H9 (cell line): ENCODE data around the gene MMEL1. TPM values are rescaled to one million over a fixed set of nuclear protein-coding genes. Genes with fewer than 3 reads are reported as not detected.

ENCODE experiments used
- DNase-seq: peaks from one replicate; pipeline ENCODE4 v3.0.0-alpha.2; 2017
- H2AFZ ChIP-seq: one replicate; pipeline ENCODE4 v1.6.1; 2013; ENCODE audit warnings: mild to moderate bottlenecking, low read length, control low read depth, moderate library complexity
- H2AK5ac ChIP-seq: 2 replicates; pipeline ENCODE4 v1.6.1; 2013; ENCODE audit warnings: low read length, control low read depth, mixed read lengths; ENCODE audit not compliant: insufficient read length
- H2BK120ac ChIP-seq: one replicate; pipeline ENCODE4 v1.6.1; 2013; ENCODE audit warnings: low read depth, mild to moderate bottlenecking, low read length, control low read depth, inconsistent platforms; ENCODE audit not compliant: poor library complexity, severe bottlenecking
- H2BK12ac ChIP-seq: 2 replicates; pipeline ENCODE4 v1.6.1; 2013; ENCODE audit warnings: low read length, control low read depth, mixed read lengths, low read depth; ENCODE audit not compliant: insufficient read length
- H2BK15ac ChIP-seq: 2 replicates; pipeline ENCODE4 v1.6.1; 2013; ENCODE audit warnings: low read depth, low read length, control low read depth
- H2BK20ac ChIP-seq: one replicate; pipeline ENCODE4 v1.6.1; 2013; ENCODE audit warnings: low read depth, mild to moderate bottlenecking, low read length, control low read depth, inconsistent platforms; ENCODE audit not compliant: poor library complexity, severe bottlenecking
- H2BK5ac ChIP-seq: 2 replicates; pipeline ENCODE4 v1.6.1; 2013; ENCODE audit warnings: low read length, control low read depth, mixed read lengths; ENCODE audit not compliant: insufficient read length
- H3K14ac ChIP-seq: 2 replicates; pipeline ENCODE4 v1.6.1; 2013; ENCODE audit warnings: low read length, control low read depth; ENCODE audit not compliant: insufficient read depth
- H3K18ac ChIP-seq: 2 replicates; pipeline ENCODE4 v1.6.1; 2013; ENCODE audit warnings: low read depth, mild to moderate bottlenecking, mixed read lengths, low read length, control low read depth; ENCODE audit not compliant: insufficient read length
- H3K23ac ChIP-seq: 2 replicates; pipeline ENCODE4 v1.6.1; 2013; ENCODE audit warnings: low read length, control low read depth, mixed read lengths, low read depth; ENCODE audit not compliant: insufficient read length
- H3K23me2 ChIP-seq: 2 replicates; pipeline ENCODE4 v1.6.1; 2013; ENCODE audit warnings: low read depth, mild to moderate bottlenecking, mixed read lengths, low read length, control low read depth; ENCODE audit not compliant: insufficient read length, poor library complexity, severe bottlenecking
- H3K27ac ChIP-seq: 2 replicates; pipeline ENCODE4 v1.5.1; 2013; ENCODE audit warnings: low read length, control low read depth, mixed read lengths, low read depth; ENCODE audit not compliant: insufficient read length
- H3K27me3 ChIP-seq: 2 replicates; pipeline ENCODE4 v1.6.1; 2013; ENCODE audit warnings: low read length, control low read depth, inconsistent platforms; ENCODE audit not compliant: insufficient read depth
- H3K4ac ChIP-seq: 2 replicates; pipeline ENCODE4 v1.6.1; 2013; ENCODE audit warnings: low read depth, mild to moderate bottlenecking, control low read depth, inconsistent platforms, low read length, moderate library complexity
- H3K4me1 ChIP-seq: 2 replicates; pipeline ENCODE4 v1.6.1; 2013; ENCODE audit warnings: low read length, control low read depth, inconsistent platforms; ENCODE audit not compliant: insufficient read depth
- H3K4me2 ChIP-seq: 2 replicates; pipeline ENCODE4 v1.6.1; 2013; ENCODE audit warnings: low read length, control low read depth, mixed read lengths; ENCODE audit not compliant: insufficient read length, insufficient read depth
- H3K56ac ChIP-seq: 2 replicates; pipeline ENCODE4 v1.6.1; 2013; ENCODE audit warnings: low read depth, mild to moderate bottlenecking, mixed read lengths, low read length, control low read depth; ENCODE audit not compliant: insufficient read length
- H3K79me1 ChIP-seq: 2 replicates; pipeline ENCODE4 v1.6.1; 2013; ENCODE audit warnings: low read depth, mild to moderate bottlenecking, moderate library complexity, low read length, control low read depth, inconsistent platforms; ENCODE audit not compliant: insufficient read depth, poor library complexity, severe bottlenecking
- H3K79me2 ChIP-seq: 2 replicates; pipeline ENCODE4 v1.6.1; 2013; ENCODE audit warnings: low read length, control low read depth, inconsistent platforms; ENCODE audit not compliant: insufficient read depth
- H3K9ac ChIP-seq: 2 replicates; pipeline ENCODE4 v1.6.1; 2013; ENCODE audit warnings: low read length, control low read depth, mixed read lengths; ENCODE audit not compliant: insufficient read length; ENCODE audit errors: extremely low read depth
- H3K9me3 ChIP-seq: one replicate; pipeline ENCODE4 v1.6.1; 2013; ENCODE audit warnings: low read depth, low read length, inconsistent platforms; ENCODE audit not compliant: control insufficient read depth
- H3T11ph ChIP-seq: one replicate; pipeline ENCODE4 v1.6.1; 2013; ENCODE audit warnings: mild to moderate bottlenecking, low read length, control low read depth, inconsistent platforms
- H4K20me1 ChIP-seq: one replicate; pipeline ENCODE4 v1.6.1; 2013; ENCODE audit not compliant: control insufficient read depth, insufficient read length, insufficient read depth
- H4K5ac ChIP-seq: 2 replicates; pipeline ENCODE4 v1.6.1; 2013; ENCODE audit warnings: low read depth, mild to moderate bottlenecking, mixed read lengths, low read length, control low read depth; ENCODE audit not compliant: insufficient read length
- H4K8ac ChIP-seq: replicated peaks from 2 replicates; pipeline ENCODE4 v1.6.1; 2013; ENCODE audit warnings: low read length, control low read depth, mixed read lengths, low read depth; ENCODE audit not compliant: insufficient read length
- H4K91ac ChIP-seq: 2 replicates; pipeline ENCODE4 v1.6.1; 2013; ENCODE audit warnings: low read depth, mild to moderate bottlenecking, moderate library complexity, mixed read lengths, low read length, control low read depth; ENCODE audit not compliant: insufficient read length
- H3K27ac Mint-ChIP-seq, 3 experiments: 2 replicates in 2 of 3; 3 replicates in 1 of 3; pipeline ENCODE4 v1.8.0; 2020 to 2021; ENCODE audit warnings: mixed read lengths in 3 of 3, mild to moderate bottlenecking in 1 of 3, moderate library complexity in 1 of 3
- H3K27me3 Mint-ChIP-seq: 2 replicates; pipeline ENCODE4 v1.8.0; 2021; ENCODE audit warnings: low read depth, mild to moderate bottlenecking, moderate library complexity, mixed read lengths
- H3K36me3 Mint-ChIP-seq, 3 experiments: 2 replicates in 2 of 3; 3 replicates in 1 of 3; pipeline ENCODE4 v1.8.0; 2020 to 2021; ENCODE audit warnings: low read depth in 3 of 3, mixed read lengths in 3 of 3; ENCODE audit not compliant: insufficient read depth in 1 of 3
- H3K4me1 Mint-ChIP-seq, 2 experiments: 2 replicates each; pipeline ENCODE4 v1.8.0; 2020; ENCODE audit warnings: mixed read lengths in 2 of 2
- H3K4me3 Mint-ChIP-seq, 2 experiments: 2 replicates in 1 of 2; 3 replicates in 1 of 2; pipeline ENCODE4 v1.8.0; 2020 to 2021; ENCODE audit warnings: mild to moderate bottlenecking in 2 of 2, mixed read lengths in 2 of 2, moderate library complexity in 1 of 2
- H3K9me3 Mint-ChIP-seq, 2 experiments: 2 replicates in 1 of 2; 3 replicates in 1 of 2; pipeline ENCODE4 v1.8.0; 2020; ENCODE audit warnings: mild to moderate bottlenecking in 2 of 2, mixed read lengths in 2 of 2, moderate library complexity in 1 of 2
- CTCF ChIP-seq: fragments of 200-600 bp; sonication (generic); conservative IDR thresholded peaks from 3 replicates; pipeline ENCODE4 v1.8.0; 2021; ENCODE audit warnings: antibody characterized with exemption, mild to moderate bottlenecking
- WGBS: extraction: QIAGEN DNeasy Blood & Tissue Kit; methylation state at CpG from one replicate; pipeline ENCODE4 v1.1.7; 2013; ENCODE audit warnings: missing lambda C conversion rate, low lambda C conversion rate, mixed read lengths; ENCODE audit not compliant: insufficient read length; ENCODE audit errors: extremely low coverage; 5-methylcytosine and 5-hydroxymethylcytosine counted together
- total RNA-seq: library from RNA; stranded (reverse); gene quantifications from 2 replicates; pipeline ENCODE4 v1.2.1, GENCODE V29; 2021

MMEL1 gene
- total RNA-seq, 1 experiment from 2014 or later: 0.42 TPM

GRCh38 chr1:2614145-2614544 is 18.7 kb downstream of the MMEL1 start:
- Histone ChIP-seq H2AK5ac (no peak overlapping the region), H2BK15ac (no peak overlapping the region), H3K79me1 (no peaks in the 10 kb centered on the region), H3K23me2 (no peaks in the 10 kb centered on the region), H3K56ac (no peak overlapping the region), H3T11ph (no peak overlapping the region), H3K9ac (no peak overlapping the region), H4K91ac (no peak overlapping the region), H3K23ac (no peak overlapping the region), H4K5ac (no peak overlapping the region), H3K27ac (no peak overlapping the region), H3K4me1 (no peaks in the 10 kb centered on the region; the same call in 1 of the 2 replicates), H4K20me1 (no peaks in the 10 kb centered on the region), H2AFZ (no peak overlapping the region), H3K79me2 (0 out of 2 replicates have a peak, but pooled peaks cover 1% of the 10 kb centered on the region), H3K14ac (no peak overlapping the region), H3K4me2 (no peak overlapping the region), H3K27me3 (no peaks in the 10 kb centered on the region), H2BK120ac (no peak overlapping the region), H3K4ac (no peak overlapping the region), H4K8ac (no peak overlapping the region), H2BK20ac (no peak overlapping the region), H2BK5ac (no peak overlapping the region), H3K18ac (no peak overlapping the region), H2BK12ac (no peak overlapping the region), H3K9me3 (peaks cover 5% of the 10 kb centered on the region)
- no peak for DNase-seq
- H3K36me3 Mint-ChIP-seq: no peaks in the 10 kb centered on the region; a peak in 2 of 7 replicates
- TF ChIP-seq CTCF: no peak
- H3K27me3 Mint-ChIP-seq: peaks cover 52% of the 10 kb centered on the region
- no CpG with 5 or more reads among the region's 2 CpGs for WGBS
- no peak overlapping the region for H3K4me3 Mint-ChIP-seq
- peaks cover 16 to 30% of the 10 kb centered on the region in 2 experiments for H3K9me3 Mint-ChIP-seq
- peaks cover 4 to 7% of the 10 kb centered on the region in 2 experiments for H3K4me1 Mint-ChIP-seq
- no peak overlapping the region for H3K27ac Mint-ChIP-seq
